Right lobe of liver (tissue), 4 donors: Measurements from ENCODE around the gene FBXO31.

ENCODE experiments used
- CTCF ChIP-seq, 4 donors: fragments of 200-600 bp in 3 of 4; fragments of 450-650 bp in 1 of 4; IDR thresholded peaks; one replicate each; pipeline versions ENCODE4 v1.5.1 to v1.8.0; 2016 to 2022; ENCODE audit warnings: antibody characterized with exemption in 4 of 4, mild to moderate bottlenecking in 2 of 4
- POLR2A ChIP-seq: fragments of 450-650 bp; IDR thresholded peaks from one replicate; pipeline ENCODE4 v1.6.1; 2017; ENCODE audit warnings: antibody characterized with exemption, mild to moderate bottlenecking
- donor health status: DM: no; HTN: no; CAD: no.
- donor health status: DM: no; HTN: no; CAD: no.
- donor health status: DM: no; HTN: yes; CAD: no.

DNA sequence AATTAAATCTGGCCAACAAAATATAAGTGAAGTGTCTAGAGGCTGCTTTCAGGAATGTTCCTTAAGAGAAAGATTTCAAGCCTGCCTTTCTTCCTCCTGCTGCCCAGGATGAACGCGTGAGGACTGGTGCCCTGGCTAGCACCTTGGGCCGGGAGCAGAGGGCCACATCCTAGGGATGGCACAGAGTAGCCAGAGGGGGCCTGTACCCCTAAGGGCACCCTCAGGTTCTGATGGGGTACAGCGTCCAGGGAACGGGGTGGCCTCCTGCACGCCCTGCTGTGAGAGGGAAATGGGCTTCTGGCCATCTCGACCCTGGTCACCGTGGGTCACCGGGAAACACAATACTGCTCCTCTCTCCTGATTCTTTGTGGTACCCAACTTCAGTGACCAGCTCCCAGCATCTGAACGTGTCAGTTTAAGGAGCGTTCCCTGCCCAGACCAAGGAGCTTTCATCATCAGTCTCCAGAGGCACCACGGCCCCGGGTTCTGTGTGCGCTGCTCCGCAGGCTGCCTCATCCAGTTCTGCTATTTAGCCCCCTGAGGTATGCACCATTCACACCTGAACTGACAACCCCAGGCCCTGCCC is 48.8 kb upstream of the FBXO31 start:
- TF ChIP-seq CTCF (IDR thresholded peaks at IDR 0.05) (no peak), POLR2A (no peak)
